ENCODE results near the gene MYLK2. TPM values are rescaled to one million over a fixed set of nuclear protein-coding genes. Genes with fewer than 3 reads are reported as not detected.

The MYLK2 gene
- total RNA-seq, 1 experiment from 2014 or later = 0.74 TPM

DNA sequence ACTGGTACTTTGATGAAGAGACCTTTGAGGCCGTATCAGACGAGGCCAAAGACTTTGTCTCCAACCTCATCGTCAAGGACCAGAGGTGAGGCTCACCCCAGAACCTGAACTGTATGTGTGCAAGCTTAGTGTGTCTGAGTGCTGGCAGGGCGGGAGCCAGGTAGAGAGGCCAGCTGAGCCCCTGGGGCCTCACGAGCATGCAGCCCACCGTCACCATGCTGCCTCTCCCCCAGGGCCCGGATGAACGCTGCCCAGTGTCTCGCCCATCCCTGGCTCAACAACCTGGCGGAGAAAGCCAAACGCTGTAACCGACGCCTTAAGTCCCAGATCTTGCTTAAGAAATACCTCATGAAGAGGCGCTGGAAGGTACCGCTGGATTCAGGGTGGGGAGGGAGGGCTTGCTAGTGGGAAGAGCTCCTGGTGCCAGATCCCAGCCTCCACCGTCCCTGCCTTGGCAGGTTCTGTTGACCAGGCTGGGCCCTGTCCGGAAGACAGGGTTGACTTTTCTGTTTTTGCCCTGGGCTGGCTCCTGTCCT, 12.7 kb downstream of the MYLK2 start:
- Histone ChIP-seq H3K27ac (ENCODE audit: insufficient read length, low read depth, low read length) (no peak overlapping the region), H2BK15ac (ENCODE audit: low read depth, low read length) (no peak overlapping the region), H3K9ac (ENCODE audit: extremely low read depth, insufficient read length, low read length) (no peak overlapping the region), H2BK12ac (ENCODE audit: insufficient read length, low read depth, low read length) (no peak overlapping the region), H3K4me2 (ENCODE audit: insufficient read depth, insufficient read length, low read length) (no peak overlapping the region), H2BK5ac (ENCODE audit: insufficient read length, low read length) (no peak overlapping the region), H3K14ac (ENCODE audit: insufficient read depth, low read length) (no peak overlapping the region), H3K27me3 (ENCODE audit: insufficient read depth, low read length) (no peaks in the 10 kb centered on the region), H3K23me2 (ENCODE audit: insufficient read length, low read depth, low read length, poor library complexity, severe bottlenecking) (no peaks in the 10 kb centered on the region), H3K79me2 (ENCODE audit: insufficient read depth, low read length) (no peaks in the 10 kb centered on the region), H3K56ac (ENCODE audit: insufficient read length, low read depth, low read length) (no peak overlapping the region), H2AK5ac (ENCODE audit: insufficient read length, low read length) (no peak overlapping the region), H4K91ac (ENCODE audit: insufficient read length, low read depth, low read length) (no peak overlapping the region), H2BK20ac (ENCODE audit: low read depth, low read length, poor library complexity, severe bottlenecking) (no peak overlapping the region), H3K9me3 (ENCODE audit: control insufficient read depth, low read depth, low read length) (no peaks in the 10 kb centered on the region), H4K5ac (ENCODE audit: insufficient read length, low read depth, low read length) (no peak overlapping the region), H3K4ac (ENCODE audit: low read depth, low read length) (no peak overlapping the region), H2AFZ (ENCODE audit: low read length) (no peak overlapping the region), H3K18ac (ENCODE audit: insufficient read length, low read depth, low read length) (no peak overlapping the region), H3K79me1 (ENCODE audit: insufficient read depth, low read depth, low read length, poor library complexity, severe bottlenecking) (no peaks in the 10 kb centered on the region), H3K23ac (ENCODE audit: insufficient read length, low read depth, low read length) (no peak overlapping the region), H4K8ac (replicated peaks; ENCODE audit: insufficient read length, low read depth, low read length) (no peak overlapping the region), H4K20me1 (ENCODE audit: control insufficient read depth, insufficient read depth, insufficient read length) (no peaks in the 10 kb centered on the region), H3K4me1 (ENCODE audit: insufficient read depth, low read length) (no peaks in the 10 kb centered on the region), H2BK120ac (ENCODE audit: low read depth, low read length, poor library complexity, severe bottlenecking) (no peak overlapping the region), H3T11ph (ENCODE audit: low read length) (no peak overlapping the region)
- peaks cover 2% of the 10 kb centered on the region for H3K27me3 Mint-ChIP-seq (ENCODE audit: low read depth)
- no CpG with 5 or more reads among the region's 17 CpGs for WGBS (ENCODE audit: extremely low coverage, insufficient read length, low lambda C conversion rate)
- no peak overlapping the region for H3K4me3 Mint-ChIP-seq
- H3K4me1 Mint-ChIP-seq = peaks cover 20 to 21% of the 10 kb centered on the region in 2 experiments
- TF ChIP-seq, protein P1, sequence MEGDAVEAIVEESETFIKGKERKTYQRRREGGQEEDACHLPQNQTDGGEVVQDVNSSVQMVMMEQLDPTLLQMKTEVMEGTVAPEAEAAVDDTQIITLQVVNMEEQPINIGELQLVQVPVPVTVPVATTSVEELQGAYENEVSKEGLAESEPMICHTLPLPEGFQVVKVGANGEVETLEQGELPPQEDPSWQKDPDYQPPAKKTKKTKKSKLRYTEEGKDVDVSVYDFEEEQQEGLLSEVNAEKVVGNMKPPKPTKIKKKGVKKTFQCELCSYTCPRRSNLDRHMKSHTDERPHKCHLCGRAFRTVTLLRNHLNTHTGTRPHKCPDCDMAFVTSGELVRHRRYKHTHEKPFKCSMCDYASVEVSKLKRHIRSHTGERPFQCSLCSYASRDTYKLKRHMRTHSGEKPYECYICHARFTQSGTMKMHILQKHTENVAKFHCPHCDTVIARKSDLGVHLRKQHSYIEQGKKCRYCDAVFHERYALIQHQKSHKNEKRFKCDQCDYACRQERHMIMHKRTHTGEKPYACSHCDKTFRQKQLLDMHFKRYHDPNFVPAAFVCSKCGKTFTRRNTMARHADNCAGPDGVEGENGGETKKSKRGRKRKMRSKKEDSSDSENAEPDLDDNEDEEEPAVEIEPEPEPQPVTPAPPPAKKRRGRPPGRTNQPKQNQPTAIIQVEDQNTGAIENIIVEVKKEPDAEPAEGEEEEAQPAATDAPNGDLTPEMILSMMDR (conservative IDR thresholded peaks at IDR 0.05) = no peak
- DNase-seq = no peak
- H3K9me3 Mint-ChIP-seq = no peaks in the 10 kb centered on the region
- no peaks in the 10 kb centered on the region for H3K36me3 Mint-ChIP-seq (ENCODE audit: insufficient read depth in 1 of 3, low read depth in 3 of 3)
- H3K27ac Mint-ChIP-seq = peak overlapping the region in 1 of 3 experiments; percentile 40; a peak in 1 of 7 replicates

All from H9 (cell line).